RKO (cell line): ENCODE measurements around the gene LYPD3.

Experiments
- DNase-seq: peaks from one replicate; pipeline ENCODE4 v3.0.0-alpha.2; 2016; ENCODE audit warnings: low spot score

The LYPD3 gene

GRCh38 chr19:43430976-43431375 lies 34.4 kb downstream of the LYPD3 start:
- no peak for DNase-seq

- no peak for DNase-seq
Measured at GRCh38 chr19:43430142-43430710, 35.2 kb downstream of the LYPD3 start.

- no peak for DNase-seq
Measured at GRCh38 chr19:43429395-43429794, 36.0 kb downstream of the LYPD3 start.

- peak; percentile 52 for DNase-seq
Measured at GRCh38 chr19:43425567-43426392, 39.6 kb downstream of the LYPD3 start.

GRCh38 chr19:43423779-43424178 lies 41.6 kb downstream of the LYPD3 start:
- no peak for DNase-seq

- DNase-seq = no peak
Measured at GRCh38 chr19:43422689-43423066, 42.7 kb downstream of the LYPD3 start.

GRCh38 chr19:43422000-43422688 lies 43.3 kb downstream of the LYPD3 start:
- no peak for DNase-seq

- no peak for DNase-seq
Measured at GRCh38 chr19:43420954-43421353, 44.5 kb downstream of the LYPD3 start.

- no peak for DNase-seq
Measured at GRCh38 chr19:43416951-43417623, 48.3 kb downstream of the LYPD3 start.

GRCh38 chr19:43414554-43414953 lies 50.9 kb downstream of the LYPD3 start, which contains the start of gene TEX101:
Gene TEX101 (plus strand): TSS chr19:43414890. CDS start chr19:43415920, 1,030 bp downstream.
- DNase-seq = no peak

GRCh38 chr19:43412441-43412840 lies 53.0 kb downstream of the LYPD3 start:
- DNase-seq = no peak
